Endometrial microvascular endothelial cells (primary cell): ENCODE data around the gene PDCD6IP. TPM values are rescaled to one million over a fixed set of nuclear protein-coding genes. Genes with fewer than 3 reads are reported as not detected.

Experiments
- in situ Hi-C: cut with HindIII; loops from 2 replicates; pipeline ENCODE4 v1.10.0; 2017; ENCODE audit warnings: low sequenced_read_pairs, low pct_unique_long_range_greater_than_20kb; ENCODE audit errors: inconsistent ontology term
- total RNA-seq: library from RNA; depleted of rRNA; stranded (reverse); fragments of >200 nt; gene quantifications from one replicate; pipeline ENCODE4 v1.2.3, GENCODE V29; 2015; ENCODE audit errors: inconsistent ontology term

The PDCD6IP gene
- total RNA-seq, 1 donor from 2014 or later: 260 TPM

- in situ Hi-C loops: no loop called here
Measured at GRCh38 chr3:33881156-33882064, 83.0 kb downstream of the PDCD6IP start.

DNA sequence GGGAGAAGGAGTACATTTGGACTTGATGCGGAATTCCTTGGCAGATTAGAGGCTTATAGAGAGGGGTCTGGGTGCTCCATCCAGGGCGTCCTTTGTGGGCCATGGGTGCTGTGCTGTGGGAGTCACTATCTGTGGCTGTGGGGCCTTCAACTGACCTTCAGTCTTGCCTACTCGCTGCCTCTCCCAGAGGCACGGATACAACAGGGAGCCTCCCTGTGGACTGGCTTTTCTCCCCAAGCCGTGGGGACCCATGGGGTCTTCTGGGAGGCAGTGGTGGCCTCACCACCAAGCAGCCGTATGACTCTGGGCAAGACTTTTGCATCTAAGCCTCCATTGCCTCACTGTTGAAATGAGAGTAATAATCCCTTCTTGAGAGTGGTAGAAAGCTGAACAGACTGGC lies 83.9 kb downstream of the PDCD6IP start:
- in situ Hi-C loops: no loop called here

- in situ Hi-C loops: no loop called here
Measured at GRCh38 chr3:33883538-33883950, 85.1 kb downstream of the PDCD6IP start.

GRCh38 chr3:33883951-33884561 lies 85.6 kb downstream of the PDCD6IP start:
- in situ Hi-C loops: no loop called here

DNA sequence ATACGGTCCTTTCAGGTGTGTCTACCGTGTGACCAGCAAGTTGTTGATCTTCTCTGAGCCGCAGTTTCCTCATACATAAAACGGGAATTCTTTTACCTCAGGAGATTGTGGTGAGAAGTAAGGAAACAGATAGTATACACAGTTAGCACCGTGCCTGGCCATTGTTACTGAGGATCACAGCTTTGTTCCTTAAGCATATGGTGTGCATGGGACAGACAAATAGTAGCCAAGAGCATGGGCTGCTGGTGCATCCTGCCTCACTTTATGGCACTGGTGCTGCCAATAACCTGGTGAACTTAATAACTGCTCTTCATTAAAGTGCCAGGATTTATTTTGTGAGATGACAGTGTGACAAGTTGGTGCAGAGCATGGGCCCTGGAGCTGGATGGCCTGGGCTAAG lies 86.3 kb downstream of the PDCD6IP start:
- in situ Hi-C loops: no loop called here

GRCh38 chr3:33885496-33885895 lies 87.1 kb downstream of the PDCD6IP start:
- in situ Hi-C loops: no loop called here

DNA sequence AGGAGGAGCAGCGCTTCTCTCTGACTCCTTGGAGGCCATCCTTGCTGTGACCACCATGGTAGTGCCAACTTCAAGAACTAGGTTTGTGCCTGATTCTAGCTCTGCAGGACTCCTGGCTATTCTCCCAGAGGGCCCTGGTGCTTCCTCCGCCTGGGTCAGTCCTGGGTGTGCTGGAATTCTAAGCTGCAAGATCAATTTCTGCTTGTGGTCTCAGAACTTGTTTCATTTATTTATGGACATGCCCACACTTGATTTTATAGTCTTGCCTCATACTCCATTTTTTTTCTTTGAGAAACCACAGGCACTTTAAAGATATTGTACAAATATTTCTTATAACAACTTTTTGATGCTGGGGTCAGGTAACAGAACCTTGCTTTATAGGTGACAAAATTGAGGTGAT lies 87.6 kb downstream of the PDCD6IP start:
- in situ Hi-C loops: no loop called here

DNA sequence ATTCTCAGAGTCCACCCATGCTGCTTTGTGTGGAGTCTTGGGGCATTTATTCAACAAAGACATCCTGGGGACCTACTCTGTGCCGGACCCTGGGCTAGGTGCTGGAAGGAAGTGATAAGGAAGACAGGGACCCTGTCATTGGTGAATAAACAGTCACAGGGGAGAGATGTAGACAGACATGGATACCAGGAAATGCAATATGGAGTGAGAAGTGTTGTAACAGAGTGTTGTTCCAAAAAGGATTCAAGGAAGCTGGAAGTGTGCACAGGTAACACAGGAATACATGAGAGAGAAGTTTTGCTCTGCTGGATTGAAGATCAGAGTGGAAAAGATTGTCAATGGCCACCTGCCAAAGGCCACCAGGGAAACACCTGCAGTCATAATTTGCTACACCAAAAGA lies 89.0 kb downstream of the PDCD6IP start:
- in situ Hi-C loops: no loop called here

DNA sequence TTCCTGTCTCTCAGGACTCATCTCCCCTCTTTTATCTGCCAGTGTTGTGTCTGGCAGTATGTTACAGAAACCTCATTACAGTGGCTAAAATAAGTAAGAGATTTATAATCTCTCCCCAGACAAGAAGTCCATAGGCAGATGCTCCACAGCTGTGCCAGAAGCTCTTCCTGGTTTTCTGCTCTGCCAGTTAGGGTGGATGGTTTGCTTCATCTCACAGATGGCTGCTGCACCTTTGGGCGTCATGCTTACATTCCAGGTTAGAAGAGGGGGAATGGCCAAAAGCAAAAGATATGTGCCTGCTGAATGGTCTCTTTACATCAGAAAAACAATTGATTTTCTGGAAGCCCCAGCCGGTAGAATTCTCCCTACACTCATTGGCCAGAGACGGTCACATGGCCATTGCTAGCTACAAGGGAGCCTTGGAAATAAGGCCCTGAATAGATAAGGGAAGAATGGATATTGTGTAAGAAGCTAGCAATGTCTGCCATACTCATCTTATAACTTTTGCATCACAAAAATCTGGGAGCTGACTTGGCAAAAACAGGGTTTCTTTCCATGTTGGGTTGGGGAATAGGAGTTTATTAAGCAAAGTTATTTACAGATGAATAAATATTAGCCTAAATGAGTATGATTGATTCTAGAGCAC lies 91.1 kb downstream of the PDCD6IP start:
- in situ Hi-C loops: no loop called here

DNA sequence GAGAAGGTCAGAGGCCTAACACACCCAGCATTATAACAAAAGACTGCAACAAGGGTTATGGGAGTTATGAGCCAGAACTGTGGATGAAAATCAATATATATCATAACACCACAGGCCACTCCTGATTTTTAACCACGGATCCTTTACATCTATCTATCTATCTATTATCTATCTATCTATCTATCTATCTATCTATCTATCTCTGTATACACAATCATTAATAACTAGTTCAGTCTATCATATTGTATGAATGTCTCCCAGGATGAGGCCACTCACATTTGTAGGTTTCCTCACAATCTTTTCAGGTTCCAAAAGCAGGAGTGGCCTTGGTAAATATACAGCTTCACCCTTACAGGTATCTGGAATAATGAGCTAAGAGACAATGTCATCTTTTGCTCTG lies 94.2 kb downstream of the PDCD6IP start:
- in situ Hi-C loops: no loop called here

DNA sequence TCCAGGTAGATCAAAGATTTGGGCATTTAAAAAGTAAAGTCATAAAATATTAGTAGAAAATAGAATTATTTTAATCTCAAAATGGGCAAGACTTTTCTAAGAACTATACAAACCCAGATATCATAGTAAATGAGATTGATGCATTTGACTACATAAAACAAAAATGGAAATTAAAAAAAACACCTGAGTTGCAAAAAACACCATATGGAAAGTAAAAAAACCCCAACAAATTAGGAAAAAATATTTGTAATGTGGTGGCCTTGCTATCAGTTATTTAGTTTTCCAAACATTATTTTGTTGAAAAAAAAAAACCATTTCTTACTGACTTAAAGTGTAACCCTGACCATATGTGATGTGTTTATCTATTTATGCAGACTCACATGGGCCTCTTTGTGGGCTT lies 97.2 kb downstream of the PDCD6IP start:
- in situ Hi-C loops: no loop called here

DNA sequence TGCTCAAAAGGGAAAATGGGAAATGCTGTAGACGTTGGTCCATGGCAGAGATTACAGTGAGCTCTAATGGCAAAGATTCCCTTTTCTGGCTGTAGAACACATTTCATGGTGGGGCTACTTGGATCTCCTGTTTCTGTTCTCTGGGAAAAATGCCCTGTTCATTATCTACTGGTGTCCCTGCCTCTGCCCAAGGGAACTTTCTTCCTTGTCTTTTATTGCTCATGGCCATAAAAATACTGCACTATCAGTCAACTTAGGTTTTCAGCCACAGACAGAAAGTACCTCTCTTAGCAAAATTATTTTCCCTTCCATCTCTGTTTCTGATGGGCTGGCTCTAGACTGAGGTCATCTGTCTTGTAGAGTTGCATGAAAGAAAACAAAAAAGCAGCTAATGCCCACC lies 98.9 kb downstream of the PDCD6IP start:
- in situ Hi-C loops: no loop called here

DNA sequence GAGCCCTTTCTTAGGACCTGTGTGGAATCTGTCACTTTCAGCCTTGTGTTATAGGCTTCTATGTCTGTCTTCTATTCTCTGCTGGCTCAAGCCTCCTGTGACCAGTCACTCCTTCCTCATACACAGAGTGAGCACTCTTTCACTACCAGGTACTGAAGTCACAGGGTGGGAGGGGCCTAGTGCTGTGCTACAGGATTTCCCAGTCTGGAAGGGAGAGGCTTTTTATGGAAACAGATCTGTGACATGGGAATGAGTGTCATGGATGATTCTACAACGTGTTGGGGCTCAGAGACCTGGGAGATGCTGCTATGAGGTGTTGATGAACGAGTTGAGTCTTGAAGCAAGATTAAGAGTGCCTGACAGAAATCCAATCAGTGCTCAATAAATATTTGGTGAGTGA lies 100.5 kb downstream of the PDCD6IP start:
- in situ Hi-C loops: no loop called here

GRCh38 chr3:33900440-33900808 lies 102.0 kb downstream of the PDCD6IP start:
- in situ Hi-C loops: no loop called here

- in situ Hi-C loops: no loop called here
Measured at GRCh38 chr3:33900809-33901505, 102.5 kb downstream of the PDCD6IP start.

- in situ Hi-C loops: no loop called here
Measured at GRCh38 chr3:33901862-33902563, 103.6 kb downstream of the PDCD6IP start.

DNA sequence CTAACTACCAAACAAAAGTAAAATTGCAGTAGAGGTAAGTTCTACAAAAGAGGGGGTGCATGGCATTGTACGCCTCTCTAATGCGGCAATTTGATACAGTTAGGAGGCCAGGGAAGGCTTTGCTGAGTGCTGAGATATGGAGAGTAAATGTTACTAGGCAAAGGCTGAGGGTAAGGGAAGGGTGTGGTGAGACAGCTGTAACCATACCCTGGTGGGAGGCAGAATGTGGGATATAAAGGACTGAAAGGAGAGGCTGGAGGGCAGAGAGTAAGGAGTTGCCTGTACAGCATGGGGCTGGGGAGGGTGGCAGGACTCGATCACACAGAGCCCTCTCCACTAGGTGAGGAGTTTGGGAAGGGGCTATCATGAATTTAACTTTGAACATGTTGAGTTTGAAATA lies 106.3 kb downstream of the PDCD6IP start:
- in situ Hi-C loops: no loop called here

DNA sequence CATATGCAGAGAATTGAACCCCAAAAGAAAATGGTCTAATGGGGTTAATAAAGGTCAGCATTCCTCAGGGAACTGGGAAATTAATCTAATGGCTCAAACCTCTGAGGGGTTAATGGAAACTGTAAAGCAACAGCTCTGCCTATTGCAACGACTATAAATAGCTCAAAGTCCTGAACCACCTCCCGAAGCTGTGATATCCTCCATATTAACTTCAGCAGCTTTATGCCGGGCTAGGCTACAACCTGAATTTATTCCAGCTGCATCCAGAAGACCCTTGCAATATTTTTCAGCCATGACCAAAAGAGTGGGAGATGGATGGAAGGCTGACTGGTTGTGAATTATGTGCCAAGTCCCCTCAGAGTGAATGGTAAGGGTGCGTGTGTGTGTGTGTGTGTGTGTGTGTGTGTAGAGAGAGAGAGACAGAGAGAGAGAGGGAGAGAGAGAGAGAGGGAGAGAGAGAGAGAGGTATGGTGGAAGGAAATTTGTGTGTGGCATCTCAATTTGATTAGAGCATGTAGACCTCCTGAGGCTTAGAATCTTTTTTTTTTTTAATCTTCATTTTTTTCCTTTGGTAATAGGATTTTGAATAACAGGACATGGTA lies 109.9 kb downstream of the PDCD6IP start:
- in situ Hi-C loops: no loop called here
